ENCODE measurements around the gene CCDC175.

GRCh38 chr14:59583755-59584154 is 7.1 kb upstream of the CCDC175 start:
- TF ChIP-seq EZH2 (IDR thresholded peaks at IDR 0.05) (no peak), POLR2AphosphoS5 (IDR thresholded peaks at IDR 0.05; ENCODE audit: borderline replicate concordance, low read depth, low read length) (no peak; the same call in 1 of the 2 replicates)
